Smooth muscle cell of the umbilical artery (primary cell): ENCODE data around the gene PYGM. TPM values are rescaled to one million over a fixed set of nuclear protein-coding genes. Genes with fewer than 3 reads are reported as not detected.

Experiments used
- total RNA-seq: library from RNA; depleted of rRNA; stranded (reverse); fragments of >200 nt; gene quantifications from 2 replicates; pipeline ENCODE4 v1.2.3, GENCODE V29; 2014

The PYGM gene
- 0.60 and 1.2 TPM in 2 replicates for total RNA-seq

DNA sequence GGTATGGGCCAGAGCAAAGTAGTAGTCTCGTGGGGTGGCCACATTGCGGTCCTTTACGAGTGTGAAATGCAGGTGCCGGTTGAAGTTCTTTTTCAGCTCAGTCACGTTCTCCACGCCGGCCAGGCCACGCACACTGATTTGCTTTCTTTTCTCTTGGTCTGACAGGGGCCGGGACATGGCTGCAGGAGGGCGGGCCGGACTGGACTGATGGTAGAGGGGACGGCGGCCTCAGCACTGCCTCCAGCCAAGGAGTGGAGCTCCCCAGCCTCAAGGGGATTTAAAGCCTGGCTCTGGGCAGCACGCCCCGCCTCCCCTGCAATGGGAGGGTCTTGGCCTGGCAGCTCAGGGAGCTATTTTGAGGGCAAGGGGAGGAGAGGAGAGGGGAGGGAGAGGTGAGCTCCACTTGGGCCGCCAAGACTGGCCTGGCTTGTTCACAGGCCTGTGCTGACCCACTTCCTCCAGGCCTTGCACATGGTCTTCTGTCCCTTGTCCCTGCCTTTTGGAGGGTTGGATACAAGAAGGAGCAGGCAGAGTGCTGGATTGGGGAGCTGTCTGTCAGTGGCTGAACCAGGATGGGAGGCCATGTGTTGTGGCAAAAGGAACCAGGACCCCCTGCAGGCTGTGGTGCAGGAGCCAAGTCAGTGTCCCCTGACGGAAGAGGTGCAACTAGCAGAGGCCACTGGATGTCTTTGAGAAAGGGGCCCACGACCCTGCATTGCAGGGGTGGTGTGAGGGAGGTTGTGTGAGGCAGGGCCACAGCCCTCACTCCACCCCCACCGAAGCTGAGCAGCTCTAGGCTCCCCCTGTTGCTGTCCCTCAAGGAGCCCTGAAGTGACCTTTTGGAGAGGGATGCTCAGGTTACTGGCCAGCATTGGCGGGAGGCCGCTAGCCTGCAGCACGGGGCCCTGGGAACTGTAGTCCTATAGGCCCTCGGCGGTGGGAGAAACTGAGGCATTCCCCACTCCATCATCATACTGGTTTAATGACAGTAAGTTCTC, at the start of gene PYGM:
Gene PYGM, minus strand, starts transcription at position 253 of the 998 bp plus-strand sequence. Its CDS starts 76 bp downstream, at position 177.

DNA sequence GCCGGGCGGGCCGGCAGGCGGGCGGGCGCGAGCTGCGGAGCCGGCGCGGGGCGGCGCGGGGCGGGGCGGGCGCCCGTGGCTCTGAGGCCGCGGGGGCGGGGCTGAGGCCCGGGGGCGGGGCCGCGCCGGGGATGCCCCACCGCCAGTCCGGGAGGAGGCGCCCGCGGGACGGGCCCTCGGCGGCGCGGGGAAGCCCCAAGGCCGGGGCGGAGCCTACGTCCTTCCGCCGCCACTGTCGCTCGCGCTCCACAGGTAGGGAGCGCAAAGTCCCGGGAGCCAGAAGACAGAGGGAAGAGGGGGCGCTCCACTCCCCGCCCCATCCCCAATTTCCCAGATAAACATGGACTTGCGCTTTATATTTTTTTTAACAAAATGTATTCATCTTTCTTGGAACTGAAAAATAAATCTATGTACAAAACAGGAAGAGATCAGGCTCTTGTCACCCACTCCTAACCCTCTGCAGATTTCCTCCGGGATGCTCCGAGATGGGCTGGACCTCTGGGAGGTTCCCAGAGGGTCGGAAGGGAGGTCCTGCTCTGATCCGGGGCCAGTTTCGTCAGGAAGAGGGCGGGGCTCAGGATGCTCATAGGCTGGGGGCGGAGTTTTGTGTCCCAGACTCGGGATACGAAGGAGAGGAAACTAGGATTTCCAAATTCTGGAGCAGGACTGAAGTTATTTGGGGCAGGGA, 43.5 kb upstream of the PYGM start, which contains the start of gene MAP4K2:
Gene MAP4K2, minus strand, starts transcription at position 57 of the 688 bp plus-strand sequence. CDS start 65 bp downstream, outside the sequence.

GRCh38 chr11:64778473-64779298, 18.9 kb upstream of the PYGM start, which contains the start of gene SF1:
Gene SF1 (minus strand): TSS chr11:64778542. CDS start chr11:64778392, 150 bp downstream.

GRCh38 chr11:64743591-64744543, 15.9 kb downstream of the PYGM start, which contains the start of gene RASGRP2:
Gene RASGRP2 (minus strand): TSS chr11:64744142. CDS start chr11:64742866, 1,276 bp downstream.

DNA sequence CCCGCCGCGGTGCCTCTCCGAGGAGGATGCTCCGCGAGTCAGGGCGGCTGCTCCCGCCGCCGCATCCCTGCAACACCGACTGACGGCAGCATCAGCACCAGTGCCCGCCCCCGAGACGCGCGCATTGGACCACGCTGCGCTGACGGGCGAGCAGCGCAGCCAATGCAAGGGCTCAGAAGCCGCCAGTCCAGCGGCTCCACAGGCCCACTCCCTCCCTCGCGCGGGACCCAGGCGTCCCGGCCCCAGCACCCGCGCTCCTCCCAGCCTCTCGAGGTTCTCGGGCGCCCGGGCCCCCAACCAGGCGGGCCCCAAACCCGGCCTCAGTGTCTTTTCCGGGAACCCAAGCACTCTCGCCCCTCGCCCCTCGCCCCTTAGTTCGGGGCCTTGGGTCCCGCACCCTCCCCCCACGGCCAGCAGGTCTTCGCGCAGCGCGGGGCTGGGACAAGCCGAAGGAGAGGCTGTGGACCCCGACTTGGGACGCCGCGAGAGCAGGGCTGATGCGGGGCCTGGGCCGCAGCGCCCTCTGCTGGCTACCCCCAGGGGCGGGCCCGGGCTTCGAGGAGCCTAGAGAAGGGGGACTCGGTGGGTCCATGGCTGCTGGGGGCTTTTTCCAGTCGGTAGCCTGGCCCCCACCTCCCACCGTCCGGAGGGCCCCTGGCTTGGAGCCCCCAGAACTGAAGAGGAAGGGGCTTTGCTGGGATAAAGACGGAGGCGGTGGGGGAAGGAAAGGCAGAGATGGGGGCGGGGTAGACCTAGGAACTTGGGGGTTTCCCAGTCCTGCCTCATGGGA, 36.5 kb downstream of the PYGM start, which contains the start of gene NRXN2:
Gene NRXN2, minus strand, starts transcription at position 81 of the 790 bp plus-strand sequence. CDS start 9,498 bp downstream, outside the sequence.

Other genes with a start within 250 kb of the PYGM start
- 0.05 TPM in 1 of 2 replicates, not detected in the other for gene SLC22A11, start 204.0 kb downstream of the PYGM start, total RNA-seq
- gene SLC22A12, start 168.8 kb downstream of the PYGM start, total RNA-seq = not detected in 2 replicates
- 0.30 and 6.4 TPM in 2 replicates for gene NRXN2, start 36.8 kb downstream of the PYGM start, total RNA-seq
- 0.09 and 0.30 TPM in 2 replicates for gene RASGRP2, start 15.8 kb downstream of the PYGM start, total RNA-seq
- gene SF1, start 18.6 kb upstream of the PYGM start, total RNA-seq = 72.2 and 125 TPM in 2 replicates
- gene MAP4K2, start 43.2 kb upstream of the PYGM start, total RNA-seq = 11.0 and 19.2 TPM in 2 replicates
- 13.4 and 34.0 TPM in 2 replicates for gene MEN1, start 50.6 kb upstream of the PYGM start, total RNA-seq
- gene CDC42BPG, start 84.7 kb upstream of the PYGM start, total RNA-seq = under 0.01 and 0.32 TPM in 2 replicates
- gene EHD1, start 118.6 kb upstream of the PYGM start, total RNA-seq = 40.4 and 211 TPM in 2 replicates
- gene ATG2A, start 157.2 kb upstream of the PYGM start, total RNA-seq = 12.5 and 14.9 TPM in 2 replicates
- gene PPP2R5B, start 164.7 kb upstream of the PYGM start, total RNA-seq = 16.0 and 21.0 TPM in 2 replicates
- not detected in 2 replicates for gene GPHA2, start 175.9 kb upstream of the PYGM start, total RNA-seq
- under 0.01 TPM in 1 of 2 replicates, not detected in the other for gene MAJIN, start 212.1 kb upstream of the PYGM start, total RNA-seq
- under 0.01 and 0.51 TPM in 2 replicates for gene BATF2, start 237.0 kb upstream of the PYGM start, total RNA-seq